ENCODE data around the gene CHRNA7. TPM values are rescaled to one million over a fixed set of nuclear protein-coding genes. Genes with fewer than 3 reads are reported as not detected.

Gene CHRNA7
- total RNA-seq = 0.21 and 0.24 TPM in 2 replicates

DNA sequence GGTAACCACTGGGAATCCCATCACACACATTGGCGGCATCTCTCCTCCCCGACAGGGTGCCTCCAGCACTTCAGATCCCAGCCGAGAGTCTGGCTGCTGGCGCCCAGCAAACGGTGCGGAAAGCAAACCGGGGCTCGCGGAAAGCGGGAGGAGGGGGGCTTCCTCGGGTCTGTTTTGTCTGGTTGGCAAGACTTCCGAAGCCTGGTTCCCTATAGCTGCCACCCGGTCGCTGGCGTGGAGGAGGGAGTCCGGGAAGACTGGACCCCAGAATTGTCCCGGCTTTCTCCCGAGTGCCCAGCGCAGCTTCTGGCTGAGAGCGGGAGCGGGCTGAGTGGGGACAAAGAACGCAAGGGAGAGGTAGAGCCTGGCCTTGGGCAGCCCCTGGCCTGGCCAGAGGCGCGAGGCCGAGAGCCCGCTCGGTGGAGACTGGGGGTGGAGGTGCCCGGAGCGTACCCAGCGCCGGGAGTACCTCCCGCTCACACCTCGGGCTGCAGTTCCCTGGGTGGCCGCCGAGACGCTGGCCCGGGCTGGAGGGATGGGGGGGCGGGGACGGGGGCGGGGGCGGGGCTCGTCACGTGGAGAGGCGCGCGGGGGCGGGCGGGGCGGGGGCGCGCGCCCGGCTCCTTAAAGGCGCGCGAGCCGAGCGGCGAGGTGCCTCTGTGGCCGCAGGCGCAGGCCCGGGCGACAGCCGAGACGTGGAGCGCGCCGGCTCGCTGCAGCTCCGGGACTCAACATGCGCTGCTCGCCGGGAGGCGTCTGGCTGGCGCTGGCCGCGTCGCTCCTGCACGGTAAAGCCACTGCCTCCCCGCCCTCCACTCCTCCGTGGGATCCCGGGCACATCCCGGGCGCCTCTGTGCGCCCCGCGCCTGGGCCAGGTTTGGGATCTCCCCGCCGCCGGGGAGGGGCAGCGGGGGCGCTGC, at the start of gene CHRNA7:
CHRNA7 (plus strand) TSS at position 654 of the 920 bp plus-strand sequence; CDS start at position 734, 80 bp downstream.

Other genes starting within 250 kb of the CHRNA7 start
- gene OTUD7A, start 159.8 kb upstream of the CHRNA7 start, total RNA-seq = under 0.01 TPM in 1 of 2 replicates, not detected in the other

All from tracheal epithelial cell (primary cell).